ENCODE data around the gene MAFF. TPM values are rescaled to one million over a fixed set of nuclear protein-coding genes. Genes with fewer than 3 reads are reported as not detected.

MAFF gene
- total and polyA plus RNA-seq, 8 donors = 7.0 to 17.1 (median 10.3) TPM

DNA sequence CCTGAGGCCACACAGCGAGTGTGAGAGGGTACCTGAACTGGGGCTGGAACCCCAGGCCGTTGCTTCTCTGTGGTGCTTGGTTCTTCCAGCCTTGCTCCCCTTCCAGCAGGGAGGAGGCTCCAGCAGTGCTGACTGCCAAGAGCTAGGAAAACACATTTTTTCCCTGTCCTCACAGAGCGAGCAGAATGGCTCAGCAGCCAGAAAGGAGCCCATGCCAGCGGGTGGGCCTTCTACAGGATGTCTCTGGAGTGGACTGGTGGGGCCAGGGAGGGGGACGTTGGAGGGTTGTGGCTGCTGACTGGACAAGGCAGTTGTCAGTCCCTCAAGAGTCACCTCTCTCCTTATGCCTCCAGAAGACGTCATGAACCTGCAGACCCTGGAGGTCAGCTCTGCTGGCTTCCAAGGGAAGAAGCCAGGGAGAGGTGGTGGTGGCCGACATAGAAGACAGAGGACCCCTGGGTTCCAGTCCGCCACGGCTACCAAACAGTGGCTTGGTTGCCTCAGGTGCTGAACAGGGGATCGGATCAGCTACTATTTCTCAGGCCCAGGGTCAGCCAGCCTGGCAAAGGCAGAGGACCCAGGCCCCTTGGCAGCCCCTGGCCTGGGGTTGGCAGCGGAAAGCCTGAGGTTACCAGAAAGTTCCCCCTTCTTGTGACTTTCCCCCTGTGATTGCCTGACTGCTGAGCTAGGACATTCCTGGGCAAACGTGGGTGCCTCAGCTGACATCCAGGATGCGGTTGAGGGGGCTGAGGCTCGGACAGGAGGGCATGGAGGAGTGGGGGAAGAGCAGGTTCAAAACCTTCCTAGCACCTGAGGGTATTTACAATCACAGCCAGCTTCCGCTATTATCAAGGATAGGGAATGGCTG, 3.7 kb downstream of the MAFF start:
- no peak overlapping the region for H3K4me3 ChIP-seq
- H3K9me3 ChIP-seq = no peaks in the 10 kb centered on the region
- H3K36me3 ChIP-seq = no peaks in the 10 kb centered on the region
- H3K27ac ChIP-seq = peak overlapping the region; percentile 81 to 95
- H3K27me3 ChIP-seq = no peaks in the 10 kb centered on the region
- ATAC-seq (peak; percentile 1), DNase-seq (peak; percentile 72 to 95 (median 88))
- intact Hi-C loops (cut with DNase I) = no loop called here
- TF ChIP-seq, protein P1, sequence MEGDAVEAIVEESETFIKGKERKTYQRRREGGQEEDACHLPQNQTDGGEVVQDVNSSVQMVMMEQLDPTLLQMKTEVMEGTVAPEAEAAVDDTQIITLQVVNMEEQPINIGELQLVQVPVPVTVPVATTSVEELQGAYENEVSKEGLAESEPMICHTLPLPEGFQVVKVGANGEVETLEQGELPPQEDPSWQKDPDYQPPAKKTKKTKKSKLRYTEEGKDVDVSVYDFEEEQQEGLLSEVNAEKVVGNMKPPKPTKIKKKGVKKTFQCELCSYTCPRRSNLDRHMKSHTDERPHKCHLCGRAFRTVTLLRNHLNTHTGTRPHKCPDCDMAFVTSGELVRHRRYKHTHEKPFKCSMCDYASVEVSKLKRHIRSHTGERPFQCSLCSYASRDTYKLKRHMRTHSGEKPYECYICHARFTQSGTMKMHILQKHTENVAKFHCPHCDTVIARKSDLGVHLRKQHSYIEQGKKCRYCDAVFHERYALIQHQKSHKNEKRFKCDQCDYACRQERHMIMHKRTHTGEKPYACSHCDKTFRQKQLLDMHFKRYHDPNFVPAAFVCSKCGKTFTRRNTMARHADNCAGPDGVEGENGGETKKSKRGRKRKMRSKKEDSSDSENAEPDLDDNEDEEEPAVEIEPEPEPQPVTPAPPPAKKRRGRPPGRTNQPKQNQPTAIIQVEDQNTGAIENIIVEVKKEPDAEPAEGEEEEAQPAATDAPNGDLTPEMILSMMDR (IDR thresholded peaks at IDR 0.05) = no peak
- peaks cover 20 to 62% of the 10 kb centered on the region in 2 donors for H3K4me1 ChIP-seq

DNA sequence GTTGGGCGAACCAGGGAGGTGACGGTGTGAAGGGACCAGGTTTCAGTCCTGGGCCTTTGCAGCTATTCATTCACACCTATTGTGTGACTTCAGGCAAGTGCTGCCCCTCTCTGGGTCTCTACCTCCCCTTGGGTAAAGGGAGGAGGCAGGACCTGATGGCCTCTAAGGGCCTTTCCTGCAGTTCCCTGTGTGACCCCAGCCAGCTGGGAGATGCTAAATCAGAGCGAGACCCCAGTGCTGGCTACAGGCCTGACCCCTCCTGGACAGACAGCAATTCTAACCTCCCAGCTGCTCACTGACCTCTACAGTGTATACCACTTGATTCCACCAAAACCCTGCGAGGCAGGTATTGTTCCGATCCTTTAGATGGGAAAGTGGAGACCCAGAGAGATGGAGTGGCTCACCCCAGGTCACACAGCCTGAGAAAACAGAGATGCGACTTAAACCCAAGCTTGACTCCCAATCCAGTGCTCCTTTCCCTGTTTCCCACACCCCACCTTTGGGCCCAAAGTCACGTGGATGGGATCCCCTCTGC, 6.2 kb downstream of the MAFF start:
- DNase-seq (no peak), ATAC-seq (no peak)
- peaks cover 20 to 60% of the 10 kb centered on the region in 2 donors for H3K4me1 ChIP-seq
- no peaks in the 10 kb centered on the region for H3K27me3 ChIP-seq
- TF ChIP-seq, protein P1 (IDR thresholded peaks at IDR 0.05) = no peak
- intact Hi-C loops (cut with DNase I) = no loop called here
- no peaks in the 10 kb centered on the region for H3K9me3 ChIP-seq
- H3K4me3 ChIP-seq = no peak overlapping the region
- no peaks in the 10 kb centered on the region for H3K36me3 ChIP-seq
- no peak overlapping the region for H3K27ac ChIP-seq

DNA sequence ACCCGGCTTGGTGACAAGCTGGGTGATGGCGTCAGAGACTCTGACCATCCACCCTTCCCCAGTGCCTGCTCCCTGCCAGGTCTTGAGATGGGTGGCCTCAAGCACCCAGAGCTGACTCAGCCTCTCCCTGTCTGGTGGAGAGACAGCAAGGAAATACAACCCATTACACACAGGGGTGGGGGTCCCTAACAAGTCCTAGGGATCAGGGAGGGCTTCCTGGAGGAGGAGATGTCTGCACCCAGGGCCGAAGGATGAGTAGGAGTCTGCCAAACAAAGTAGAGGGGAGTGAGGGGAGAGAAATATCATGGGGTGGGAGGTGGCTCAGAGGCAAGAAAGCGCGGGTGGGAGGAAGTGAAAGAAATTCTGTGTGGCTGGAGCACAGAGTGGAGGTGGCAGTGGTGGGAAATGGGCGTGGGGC, 6.8 kb downstream of the MAFF start:
- no peak for DNase-seq
- H3K27me3 ChIP-seq = no peaks in the 10 kb centered on the region
- intact Hi-C loops (cut with DNase I) = no loop called here
- no peaks in the 10 kb centered on the region for H3K9me3 ChIP-seq
- TF ChIP-seq, protein P1 (IDR thresholded peaks at IDR 0.05) = no peak
- no peak overlapping the region for H3K27ac ChIP-seq
- ATAC-seq = no peak
- no peaks in the 10 kb centered on the region for H3K36me3 ChIP-seq
- peaks cover 16 to 60% of the 10 kb centered on the region in 2 donors for H3K4me1 ChIP-seq
- no peak overlapping the region for H3K4me3 ChIP-seq

DNA sequence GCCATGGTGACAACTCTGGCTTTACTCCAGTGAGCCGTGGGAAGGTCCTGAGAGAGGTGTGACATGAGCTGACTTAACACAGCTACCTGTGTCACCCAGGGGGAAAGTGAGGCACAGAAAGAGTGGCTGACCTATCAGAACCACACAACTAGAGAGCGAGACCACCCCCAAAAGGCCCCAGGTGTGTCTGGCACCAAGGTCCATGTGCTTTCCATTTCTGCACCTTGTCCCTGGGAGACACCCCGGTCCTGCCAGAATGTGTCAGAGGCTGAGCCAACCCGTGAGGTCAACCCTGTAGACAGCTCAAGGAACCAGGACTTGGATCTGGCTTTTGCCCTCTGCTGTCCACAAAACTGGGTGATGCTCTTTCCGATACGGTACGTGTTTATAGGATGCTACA, 9.8 kb downstream of the MAFF start:
- no peak for DNase-seq
- no peaks in the 10 kb centered on the region for H3K27me3 ChIP-seq
- peaks cover 9 to 56% of the 10 kb centered on the region in 2 donors for H3K4me1 ChIP-seq
- no peak overlapping the region for H3K27ac ChIP-seq
- no peaks in the 10 kb centered on the region for H3K9me3 ChIP-seq
- no peak for ATAC-seq
- no peak overlapping the region for H3K4me3 ChIP-seq
- TF ChIP-seq, protein P1 (IDR thresholded peaks at IDR 0.05) = no peak
- peaks cover 0 to 21% of the 10 kb centered on the region in 2 donors for H3K36me3 ChIP-seq
- intact Hi-C loops (cut with DNase I) = no loop called here

DNA sequence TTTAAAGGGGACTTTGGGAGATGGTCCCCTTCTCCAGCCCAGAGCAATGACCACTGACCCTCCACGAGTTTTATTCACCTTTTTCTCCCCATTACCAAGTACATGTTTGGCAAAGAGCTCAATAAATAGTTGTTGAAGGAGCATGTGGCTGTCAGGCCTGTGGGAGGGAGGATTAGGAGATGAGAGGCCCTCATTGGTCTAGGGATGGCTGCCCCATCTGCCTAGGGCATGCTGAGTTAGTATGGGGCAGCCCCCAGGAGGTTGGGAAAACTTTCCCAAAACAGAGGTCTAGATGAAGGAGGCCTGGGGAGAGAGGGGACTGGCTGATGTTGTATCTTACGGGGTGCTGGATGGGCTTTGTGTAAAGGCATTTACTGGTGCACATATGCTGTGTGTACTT, 10.6 kb downstream of the MAFF start:
- TF ChIP-seq, protein P1 (IDR thresholded peaks at IDR 0.05) = no peak
- H3K4me1 ChIP-seq = peaks cover 9 to 60% of the 10 kb centered on the region in 2 donors
- H3K4me3 ChIP-seq = no peak overlapping the region
- peaks cover 0 to 25% of the 10 kb centered on the region in 2 donors for H3K36me3 ChIP-seq
- H3K9me3 ChIP-seq = no peaks in the 10 kb centered on the region
- intact Hi-C loops (cut with DNase I) = no loop called here
- no peak for ATAC-seq
- peak overlapping the region in 1 of 2 donors; percentile 65 for H3K27ac ChIP-seq
- H3K27me3 ChIP-seq = no peaks in the 10 kb centered on the region
- DNase-seq = no peak

All from left lung (tissue), 10 donors.